K562 (cell line): ENCODE data around the gene TMEM43. TPM values are rescaled to one million over a fixed set of nuclear protein-coding genes. Genes with fewer than 3 reads are reported as not detected.
A peak's percentile ranks its signal among the peaks of the same experiment; 100 is the strongest.

Experiments
- ARID2 ChIP-seq: fragments of 450-650 bp; IDR thresholded peaks from 2 replicates; pipeline ENCODE4 v1.6.1; 2017; ENCODE audit warnings: antibody characterized with exemption, mild to moderate bottlenecking
- BHLHE40 ChIP-seq: IDR thresholded peaks from 2 replicates; pipeline ENCODE4 v1.6.1; 2011; ENCODE audit warnings: low read length, improper control_type of control experiment
- CBX5 ChIP-seq: IDR thresholded peaks from 2 replicates; pipeline ENCODE4 v1.6.1; 2014; ENCODE audit warnings: low read depth, borderline replicate concordance
- ETV5 ChIP-seq: sonication (generic); formaldehyde crosslinking; IDR thresholded peaks from 2 replicates; pipeline ENCODE4 v1.4.0; 2020; ENCODE audit warnings: low read depth, mild to moderate bottlenecking, missing genetic modification reagents
- GABPA ChIP-seq: fragments of 200-800 bp; sonication (Bioruptor generic); conservative IDR thresholded peaks from 2 replicates; pipeline ENCODE4 v1.6.1; 2016; ENCODE audit warnings: low read depth, missing genetic modification characterization, missing compliant biosample characterization
- GATAD2A ChIP-seq: fragments of 450-650 bp; IDR thresholded peaks from 2 replicates; pipeline ENCODE4 v1.6.1; 2017
- HSF4 ChIP-seq: fragments of 250-450 bp; sonication (Bioruptor Pico); IDR thresholded peaks from 2 replicates; pipeline ENCODE4 v2.1.2; 2022; ENCODE audit warnings: mild to moderate bottlenecking, moderate library complexity, borderline replicate concordance
- RNF219 ChIP-seq: fragments of 250-450 bp; sonication (Bioruptor Pico); IDR thresholded peaks from 2 replicates; pipeline ENCODE4 v1.5.0; 2022; ENCODE audit warnings: mild to moderate bottlenecking
- SMARCA4 ChIP-seq: fragments of 450-650 bp; IDR thresholded peaks from 2 replicates; pipeline ENCODE4 v1.6.1; 2016
- SP1 ChIP-seq: sonication (generic); formaldehyde crosslinking; IDR thresholded peaks from 2 replicates; pipeline ENCODE4 v1.8.1; 2022; ENCODE audit warnings: mild to moderate bottlenecking, missing genetic modification reagents
- TEAD4 ChIP-seq, 2 experiments: sonication (generic) in 1 of 2; formaldehyde crosslinking in 1 of 2; IDR thresholded peaks; 2 replicates each; pipeline versions ENCODE4 v1.6.1 to v1.8.0; 2012 to 2022; ENCODE audit warnings: borderline replicate concordance in 1 of 2, inconsistent platforms in 1 of 2, low read length in 1 of 2, mild to moderate bottlenecking in 1 of 2, missing genetic modification reagents in 1 of 2
- THRA ChIP-seq: fragments of 450-650 bp; IDR thresholded peaks from 2 replicates; pipeline ENCODE4 v1.6.1; 2017; ENCODE audit warnings: mild to moderate bottlenecking, moderate library complexity
- USF2 ChIP-seq: sonication (generic); formaldehyde crosslinking; IDR thresholded peaks from 2 replicates; pipeline ENCODE4 v1.5.0; 2020; ENCODE audit warnings: missing genetic modification reagents
- ZBTB9 ChIP-seq: fragments of 450-650 bp; formaldehyde crosslinking; IDR thresholded peaks from 2 replicates; pipeline ENCODE4 v1.4.0; 2020; ENCODE audit warnings: mild to moderate bottlenecking, moderate library complexity
- ZNF124 ChIP-seq: sonication (generic); formaldehyde crosslinking; IDR thresholded peaks from 2 replicates; pipeline ENCODE4 v1.8.1; 2022; ENCODE audit warnings: missing genetic modification reagents
- ZNF511 ChIP-seq: sonication (generic); formaldehyde crosslinking; IDR thresholded peaks from 2 replicates; pipeline ENCODE4 v1.8.0; 2022; ENCODE audit warnings: mild to moderate bottlenecking, missing genetic modification reagents
- polyA plus RNA-seq, 8 experiments: library from polyadenylated mRNA; depleted of rRNA in 4 of 8; stranded (reverse) in 5 of 8; unstranded in 3 of 8; fragments of >200 nt; fragmentation: Nextera tagmentation in 2 of 8; fragmentation: Illumina TruSeq in 1 of 8; extraction: Ambion mirVana in 2 of 8; extraction: Trizol in 1 of 8; gene quantifications; 2 replicates each; pipeline versions ENCODE4 v1.2.1 to v1.2.3, GENCODE V29; 2011 to 2014; ENCODE audit warnings: inconsistent platforms in 1 of 8, missing spikeins in 1 of 8
- total RNA-seq, 7 experiments: library from RNA; depleted of rRNA in 6 of 7; stranded (reverse); fragments of >200 nt in 6 of 7; fragmentation: Illumina TruSeq in 2 of 7; extraction: Trizol in 2 of 7; gene quantifications; 2 replicates each; pipeline versions ENCODE4 v1.2.1 to v1.2.3, GENCODE V29; 2011 to 2021; ENCODE audit warnings: low replicate concordance in 1 of 7

Gene TMEM43
- total and polyA plus RNA-seq, 9 of the 15 experiments (the other 6 are each of a cell fraction or from before 2014, with no cell fraction given): 16.7 to 46.1 (median 35.7) TPM

GRCh38 chr3:14126017-14126886 is 1.4 kb downstream of the TMEM43 start (continued):
- TF ChIP-seq ZBTB9 (CRISPR knock-in tag): no peak
- TF ChIP-seq GATAD2A: no peak
- TF ChIP-seq ETV5 (CRISPR knock-in tag): no peak
- no peak for TF ChIP-seq THRA
- no peak for TF ChIP-seq SP1 (CRISPR knock-in tag)
- TF ChIP-seq GABPA: no peak
- no peak for TF ChIP-seq TEAD4 (IDR thresholded peaks at IDR 0.05; ENCODE audit: low read length)
- TF ChIP-seq TEAD4 (CRISPR knock-in tag; IDR thresholded peaks at IDR 0.05; ENCODE audit: borderline replicate concordance): 0 out of 2 replicates have a peak, but pooled peaks have one; percentile 34
- no peak for TF ChIP-seq ZNF511 (CRISPR knock-in tag)
- no peak for TF ChIP-seq USF2 (CRISPR knock-in tag)
- no peak for TF ChIP-seq ARID2
- TF ChIP-seq CBX5: peak; percentile 54; the same call in 1 of the 2 replicates
- 0 out of 2 replicates have a peak, but pooled peaks have one; percentile 6 for TF ChIP-seq BHLHE40
- TF ChIP-seq HSF4 (CRISPR knock-in tag): no peak
- no peak for TF ChIP-seq ZNF124 (CRISPR knock-in tag)
- 0 out of 2 replicates have a peak, but pooled peaks have one; percentile 3 for TF ChIP-seq SMARCA4
- TF ChIP-seq RNF219: no peak
